Epidermal melanocyte (primary cell): Measurements from ENCODE around the gene NBEAL2.
A peak's percentile ranks its signal among the peaks of the same experiment; 100 is the strongest.

Experiments used
- DNase-seq: peaks from one replicate; pipeline ENCODE4 v3.0.0; 2011; ENCODE audit warnings: low spot score; ENCODE audit not compliant: insufficient read length

NBEAL2 gene

GRCh38 chr3:46999516-47000197, 20.2 kb downstream of the NBEAL2 start:
- no peak for DNase-seq

- no peak for DNase-seq
Measured at GRCh38 chr3:47000198-47000815, 20.8 kb downstream of the NBEAL2 start.

- no peak for DNase-seq
Measured at GRCh38 chr3:47000922-47001730, 21.7 kb downstream of the NBEAL2 start.

GRCh38 chr3:47001731-47002170, 22.3 kb downstream of the NBEAL2 start:
- no peak for DNase-seq

- no peak for DNase-seq
Measured at GRCh38 chr3:47002171-47003055, 22.9 kb downstream of the NBEAL2 start.

- no peak for DNase-seq
Measured at GRCh38 chr3:47003056-47003410, 23.6 kb downstream of the NBEAL2 start.

GRCh38 chr3:47003461-47004368, 24.2 kb downstream of the NBEAL2 start:
- DNase-seq = no peak

- DNase-seq = no peak
Measured at GRCh38 chr3:47004369-47005211, 25.1 kb downstream of the NBEAL2 start.

- no peak for DNase-seq
Measured at GRCh38 chr3:47005212-47006144, 26.0 kb downstream of the NBEAL2 start.

- no peak for DNase-seq
Measured at GRCh38 chr3:47006145-47006651, 26.7 kb downstream of the NBEAL2 start.

- no peak for DNase-seq
Measured at GRCh38 chr3:47007001-47007400, 27.5 kb downstream of the NBEAL2 start.

- no peak for DNase-seq
Measured at GRCh38 chr3:47007482-47008233, 28.2 kb downstream of the NBEAL2 start.

- DNase-seq = no peak
Measured at GRCh38 chr3:47008234-47008796, 28.8 kb downstream of the NBEAL2 start.

- DNase-seq = no peak
Measured at GRCh38 chr3:47008851-47009224, 29.4 kb downstream of the NBEAL2 start.

GRCh38 chr3:47009225-47010110, 30.0 kb downstream of the NBEAL2 start:
- DNase-seq = peak; percentile 98

GRCh38 chr3:47010111-47010712, 30.7 kb downstream of the NBEAL2 start:
- DNase-seq = no peak
